HUES64 (cell line): ENCODE data around the gene DPF3.

Experiments
- H3K27ac ChIP-seq: 2 replicates; pipeline ENCODE4 v1.7.0; 2013; ENCODE audit warnings: low read depth, low read length, inconsistent platforms
- H3K27me3 ChIP-seq: 2 replicates; pipeline ENCODE4 v1.6.1; 2013; ENCODE audit warnings: mild to moderate bottlenecking, low read length; ENCODE audit not compliant: insufficient read depth
- H3K36me3 ChIP-seq: 2 replicates; pipeline ENCODE4 v1.6.1; 2013; ENCODE audit warnings: mild to moderate bottlenecking, low read length; ENCODE audit not compliant: insufficient read depth
- H3K4me1 ChIP-seq: 2 replicates; pipeline ENCODE4 v1.6.1; 2013; ENCODE audit warnings: mild to moderate bottlenecking, low read length, moderate library complexity; ENCODE audit not compliant: insufficient read depth
- H3K4me3 ChIP-seq: 2 replicates; pipeline ENCODE4 v1.5.1; 2013; ENCODE audit warnings: mild to moderate bottlenecking, low read length, moderate library complexity
- H3K9ac ChIP-seq: 2 replicates; pipeline ENCODE4 v1.6.1; 2013; ENCODE audit warnings: mild to moderate bottlenecking, low read depth, low read length
- H3K9me3 ChIP-seq: 2 replicates; pipeline ENCODE4 v1.6.1; 2013; ENCODE audit warnings: low read depth, low read length; ENCODE audit not compliant: insufficient read depth
- WGBS: fragments of 150-250, 120-280 bp; methylation state at CpG from one replicate; pipeline ENCODE4 v1.1.7; 2013; ENCODE audit warnings: missing lambda C conversion rate; 5-methylcytosine and 5-hydroxymethylcytosine counted together

DPF3 gene

GRCh38 chr14:72583316-72584272 lies 310.3 kb downstream of the DPF3 start:
- no peaks in the 10 kb centered on the region for H3K27me3 ChIP-seq
- H3K4me3 ChIP-seq, result no peak overlapping the region
- 92% methylated on average over 5 of the region's 5 CpGs for WGBS
- H3K36me3 ChIP-seq, result no peaks in the 10 kb centered on the region
- H3K9me3 ChIP-seq, result no peaks in the 10 kb centered on the region
- no peaks in the 10 kb centered on the region for H3K4me1 ChIP-seq
- H3K9ac ChIP-seq, result no peak overlapping the region
- H3K27ac ChIP-seq, result no peak overlapping the region

DNA sequence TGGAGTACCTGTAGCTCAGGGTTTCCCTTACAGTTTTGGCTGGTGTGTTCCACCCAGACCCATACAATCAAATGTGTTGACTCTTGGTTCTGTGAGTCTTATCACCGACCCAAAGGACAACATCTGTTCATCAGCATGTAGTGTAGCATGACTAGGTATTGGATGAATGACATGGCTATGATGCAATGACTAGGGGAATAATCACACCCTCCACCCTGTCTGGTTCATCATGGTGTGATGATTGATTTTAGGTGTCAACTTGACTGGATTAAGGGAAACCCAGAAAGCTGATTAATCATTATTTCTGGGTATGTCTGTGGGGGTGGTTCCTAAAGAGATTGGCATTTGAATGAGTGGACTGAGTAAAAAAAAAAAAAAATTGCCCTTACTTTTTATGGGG lies 311.3 kb downstream of the DPF3 start:
- Histone ChIP-seq H3K27ac (no peak overlapping the region), H3K9ac (no peak overlapping the region), H3K9me3 (no peaks in the 10 kb centered on the region), H3K27me3 (no peaks in the 10 kb centered on the region), H3K4me3 (no peak overlapping the region), H3K4me1 (no peaks in the 10 kb centered on the region), H3K36me3 (no peaks in the 10 kb centered on the region)
- WGBS, result 100% methylated on average over 1 of the region's 1 CpG

GRCh38 chr14:72578514-72578913 lies 315.4 kb downstream of the DPF3 start:
- H3K4me1 ChIP-seq, result no peaks in the 10 kb centered on the region
- no peak overlapping the region for H3K4me3 ChIP-seq
- H3K27ac ChIP-seq, result no peak overlapping the region
- no peaks in the 10 kb centered on the region for H3K27me3 ChIP-seq
- no peak overlapping the region for H3K9ac ChIP-seq
- WGBS, result 97% methylated on average over 5 of the region's 5 CpGs
- H3K9me3 ChIP-seq, result no peaks in the 10 kb centered on the region
- no peaks in the 10 kb centered on the region for H3K36me3 ChIP-seq

- Histone ChIP-seq H3K4me1 (no peaks in the 10 kb centered on the region), H3K27me3 (no peaks in the 10 kb centered on the region), H3K27ac (no peak overlapping the region), H3K9ac (no peak overlapping the region), H3K4me3 (no peak overlapping the region), H3K36me3 (no peaks in the 10 kb centered on the region), H3K9me3 (no peaks in the 10 kb centered on the region)
- WGBS, result 92% methylated on average over 5 of the region's 5 CpGs
These were observed 316.4 kb downstream of the DPF3 start for GRCh38 chr14:72577521-72577920.

DNA sequence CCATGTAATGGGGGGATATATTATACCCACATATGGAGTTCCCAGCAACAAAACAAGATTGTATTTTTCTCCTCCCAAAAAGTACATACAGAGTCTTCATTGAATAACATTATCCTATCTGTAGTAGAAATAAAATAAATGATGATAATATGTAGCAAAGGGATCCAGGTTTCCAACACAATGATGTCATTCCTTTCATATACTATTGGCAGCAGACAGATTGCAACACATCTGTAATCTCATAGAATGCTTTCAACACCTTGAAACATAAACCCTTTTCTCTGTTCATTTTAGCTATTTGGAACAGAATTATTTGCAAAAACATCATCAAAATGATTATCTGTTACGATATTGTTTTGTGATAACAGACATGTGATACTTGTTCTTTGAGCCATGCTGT lies 317.6 kb downstream of the DPF3 start:
- 88% methylated on average over 1 of the region's 1 CpG for WGBS
- H3K27ac ChIP-seq, result no peak overlapping the region

GRCh38 chr14:72574715-72575114 lies 319.2 kb downstream of the DPF3 start:
- H3K4me3 ChIP-seq, result no peak overlapping the region
- H3K9ac ChIP-seq, result no peak overlapping the region
- no peak overlapping the region for H3K27ac ChIP-seq
- no peaks in the 10 kb centered on the region for H3K4me1 ChIP-seq
- WGBS, result 95% methylated on average over 1 of the region's 1 CpG
- H3K9me3 ChIP-seq, result 0 out of 2 replicates have a peak, but pooled peaks cover 4% of the 10 kb centered on the region
- no peaks in the 10 kb centered on the region for H3K27me3 ChIP-seq
- no peaks in the 10 kb centered on the region for H3K36me3 ChIP-seq

More for the DNA sequence above, 317.6 kb downstream of the DPF3 start:
- no peaks in the 10 kb centered on the region for H3K27me3 ChIP-seq
- no peaks in the 10 kb centered on the region for H3K4me1 ChIP-seq
- 0 out of 2 replicates have a peak, but pooled peaks cover 2% of the 10 kb centered on the region for H3K9me3 ChIP-seq
- no peaks in the 10 kb centered on the region for H3K36me3 ChIP-seq
- H3K4me3 ChIP-seq, result no peak overlapping the region
- H3K9ac ChIP-seq, result no peak overlapping the region

DNA sequence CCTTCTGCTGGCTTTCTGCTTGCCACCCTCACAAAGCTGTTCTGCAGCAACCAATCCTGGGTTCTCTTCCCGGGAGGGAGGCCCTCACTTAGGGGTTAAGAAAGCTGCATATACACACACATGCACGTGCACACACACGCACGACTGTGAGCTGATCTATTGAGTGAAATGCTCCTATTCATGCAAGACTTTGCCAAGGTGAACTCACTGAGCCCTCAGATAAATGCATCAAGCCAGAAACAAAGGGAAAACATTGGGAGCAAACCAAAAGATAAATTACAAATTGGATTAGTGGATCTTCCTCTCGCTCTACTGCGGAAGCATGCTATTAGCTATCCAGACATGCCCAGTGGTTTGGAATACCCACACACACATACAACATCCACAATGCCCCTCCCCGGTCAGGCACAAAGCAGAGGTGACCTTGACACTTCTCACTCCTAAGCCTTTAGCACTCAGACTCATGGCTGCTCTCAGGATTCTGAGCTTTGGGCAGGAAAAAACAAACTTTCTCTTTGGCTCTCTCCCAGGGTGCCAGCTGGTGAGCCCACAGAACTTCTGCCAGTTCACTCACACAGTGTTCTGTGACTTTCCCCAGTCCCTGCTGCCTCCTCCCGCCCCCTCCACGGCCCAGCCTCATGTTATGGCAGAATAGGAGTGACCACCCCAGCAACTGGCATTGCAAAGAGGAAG lies 320.0 kb downstream of the DPF3 start:
- Histone ChIP-seq H3K27ac (no peak overlapping the region), H3K4me3 (no peak overlapping the region), H3K9ac (no peak overlapping the region), H3K9me3 (0 out of 2 replicates have a peak, but pooled peaks cover 4% of the 10 kb centered on the region), H3K36me3 (no peaks in the 10 kb centered on the region), H3K4me1 (no peaks in the 10 kb centered on the region), H3K27me3 (no peaks in the 10 kb centered on the region)
- WGBS, result 95% methylated on average over 9 of the region's 9 CpGs
